ENCODE results near the gene IFNGR2. TPM values are rescaled to one million over a fixed set of nuclear protein-coding genes. Genes with fewer than 3 reads are reported as not detected.

IFNGR2 gene
- total and polyA plus RNA-seq, 2 donors (not counting 3 experiments of a cell fraction or from before 2014, with no cell fraction given), result 44.2 to 46.1 TPM

DNA sequence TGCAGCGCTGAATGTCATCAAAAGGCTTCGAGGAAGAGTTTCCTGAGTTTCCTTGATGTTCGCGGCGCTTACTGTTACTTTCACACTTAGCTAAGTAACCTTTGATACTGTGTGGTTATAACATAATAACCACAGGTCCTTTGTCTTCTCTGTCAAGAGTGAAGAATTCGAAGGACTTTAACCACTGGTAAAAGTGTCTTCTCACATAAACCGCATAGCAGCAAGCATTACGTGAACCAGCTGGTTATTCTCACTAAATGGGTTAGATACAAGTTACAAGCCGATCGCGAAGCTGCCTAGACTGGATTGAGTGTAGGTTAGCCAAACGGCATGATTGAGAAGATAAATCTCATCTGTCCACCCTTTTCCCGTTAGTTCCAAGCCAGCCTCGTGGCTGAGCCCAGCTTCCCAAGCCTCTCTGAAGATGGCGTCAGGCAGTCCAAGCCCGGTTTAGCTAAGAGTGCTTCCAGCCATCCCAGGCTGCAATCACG lies 18.3 kb upstream of the IFNGR2 start:
- Histone ChIP-seq H3K4me3 (replicated peaks in 1 of 3; ENCODE audit: insufficient read depth in 1 of 3, low read depth in 1 of 3, low read length in 3 of 3) (no peak overlapping the region), H3K9me1 (replicated peaks; ENCODE audit: control insufficient read depth, extremely low read depth, insufficient read depth, low read length) (no peaks in the 10 kb centered on the region), H3K36me3 (ENCODE audit: control insufficient read depth in 2 of 2, extremely low read depth in 1 of 2, insufficient read depth in 2 of 2, low read length in 2 of 2) (no peaks in the 10 kb centered on the region), H3K4me2 (ENCODE audit: insufficient read depth, low read length) (no peak overlapping the region), H3K27me3 (ENCODE audit: control insufficient read depth in 2 of 2, insufficient read depth in 2 of 2, low read length in 2 of 2) (no peaks in the 10 kb centered on the region), H3K27ac (ENCODE audit: insufficient read depth, low read depth, low read length) (no peak overlapping the region), H4K20me1 (replicated peaks; ENCODE audit: control insufficient read depth, extremely low read depth, insufficient read depth, low read length) (no peaks in the 10 kb centered on the region), H2AFZ (ENCODE audit: low read depth, low read length) (no peak overlapping the region), H3K79me2 (ENCODE audit: control insufficient read depth, insufficient read depth, low read length) (no peaks in the 10 kb centered on the region), H3K4me1 (ENCODE audit: control insufficient read depth, extremely low read depth, insufficient read depth, low read length) (peaks cover 28% of the 10 kb centered on the region), H3K9me3 (replicated peaks; ENCODE audit: control insufficient read depth, insufficient read depth, low read length) (no peaks in the 10 kb centered on the region), H3K9ac (replicated peaks; ENCODE audit: extremely low read depth, insufficient read depth, low read length) (no peak overlapping the region)
- ChIA-PET POLR2A (interaction anchor here (0.5 kb wide), 1 partner anchor 38 kb away, joined by 4 read pairs; no protein-coding TSS in a partner anchor), CTCF (interaction anchor here (1.4 to 3.1 kb wide), 3 partner anchors 11 to 23 kb away, joined by 4 to 12 read pairs (median 6); partner anchors contain the start of gene IFNGR2)
- TF ChIP-seq, protein P1, sequence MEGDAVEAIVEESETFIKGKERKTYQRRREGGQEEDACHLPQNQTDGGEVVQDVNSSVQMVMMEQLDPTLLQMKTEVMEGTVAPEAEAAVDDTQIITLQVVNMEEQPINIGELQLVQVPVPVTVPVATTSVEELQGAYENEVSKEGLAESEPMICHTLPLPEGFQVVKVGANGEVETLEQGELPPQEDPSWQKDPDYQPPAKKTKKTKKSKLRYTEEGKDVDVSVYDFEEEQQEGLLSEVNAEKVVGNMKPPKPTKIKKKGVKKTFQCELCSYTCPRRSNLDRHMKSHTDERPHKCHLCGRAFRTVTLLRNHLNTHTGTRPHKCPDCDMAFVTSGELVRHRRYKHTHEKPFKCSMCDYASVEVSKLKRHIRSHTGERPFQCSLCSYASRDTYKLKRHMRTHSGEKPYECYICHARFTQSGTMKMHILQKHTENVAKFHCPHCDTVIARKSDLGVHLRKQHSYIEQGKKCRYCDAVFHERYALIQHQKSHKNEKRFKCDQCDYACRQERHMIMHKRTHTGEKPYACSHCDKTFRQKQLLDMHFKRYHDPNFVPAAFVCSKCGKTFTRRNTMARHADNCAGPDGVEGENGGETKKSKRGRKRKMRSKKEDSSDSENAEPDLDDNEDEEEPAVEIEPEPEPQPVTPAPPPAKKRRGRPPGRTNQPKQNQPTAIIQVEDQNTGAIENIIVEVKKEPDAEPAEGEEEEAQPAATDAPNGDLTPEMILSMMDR (IDR thresholded peaks at IDR 0.05; ENCODE audit: extremely low read depth in 1 of 2, insufficient read depth in 1 of 2, low read depth in 1 of 2, low read length in 2 of 2), result no peak
- TF ChIP-seq, protein P2, sequence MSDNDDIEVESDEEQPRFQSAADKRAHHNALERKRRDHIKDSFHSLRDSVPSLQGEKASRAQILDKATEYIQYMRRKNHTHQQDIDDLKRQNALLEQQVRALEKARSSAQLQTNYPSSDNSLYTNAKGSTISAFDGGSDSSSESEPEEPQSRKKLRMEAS (IDR thresholded peaks at IDR 0.05; ENCODE audit: insufficient read depth, insufficient read length), result no peak
- no peak for TF ChIP-seq JUN (IDR thresholded peaks at IDR 0.05; ENCODE audit: borderline replicate concordance, insufficient read depth, insufficient read length, low read depth)
- TF ChIP-seq POLR2A (IDR thresholded peaks at IDR 0.05; ENCODE audit: low read depth, low read length), result no peak
- TF ChIP-seq MYC (IDR thresholded peaks at IDR 0.05; ENCODE audit: low read depth, low read length), result no peak
- no peak for TF ChIP-seq GATA2 (IDR thresholded peaks at IDR 0.05; ENCODE audit: insufficient read depth, insufficient read length, low read depth, low read length)
- no peak for TF ChIP-seq EZH2 (IDR thresholded peaks at IDR 0.05; ENCODE audit: borderline replicate concordance, low read depth, low read length, severe bottlenecking)
- TF ChIP-seq FOS (IDR thresholded peaks at IDR 0.05; ENCODE audit: borderline replicate concordance, insufficient read depth, low read length), result no peak
- no peak for TF ChIP-seq POLR2AphosphoS5 (IDR thresholded peaks at IDR 0.05; ENCODE audit: insufficient read depth, low read depth, low read length)
- FAIRE-seq, result no peak
- no TSS peak for BruUV-seq (replicated peaks)
- intact Hi-C loops (cut with micrococcal nuclease), result no loop called here
- dilution Hi-C loops (cut with MboI; ENCODE audit: extremely low pct_ligation_motif_present, low sequenced_read_pairs), result no loop called here
- DNase-seq (ENCODE audit: low read depth, low spot score), result no peak

Measured in endothelial cell of umbilical vein (primary cell).